SK-N-SH treated with all-trans-retinoic acid at 6 μM for 48 hours (cell line): ENCODE results near the gene TMPRSS6.

Experiments used
- ATAC-seq: fragments of 200-7000 bp; cut with Tn5 transposase; 3 replicates; pipeline ENCODE4 v1.9.1; 2020; ENCODE audit warnings: mild to moderate bottlenecking, moderate library complexity
- ARNTL ChIP-seq: fragments of 450-650 bp; formaldehyde crosslinking; IDR thresholded peaks from 2 replicates; pipeline ENCODE4 v1.5.0; 2020; ENCODE audit warnings: low read depth, mild to moderate bottlenecking, moderate library complexity, borderline replicate concordance
- BACH2 ChIP-seq: fragments of 250-450 bp; sonication (Bioruptor Pico); IDR thresholded peaks from 2 replicates; pipeline ENCODE4 v1.9.0; 2021; ENCODE audit warnings: mild to moderate bottlenecking, borderline replicate concordance
- CREB5 ChIP-seq: fragments of 250-450 bp; sonication (Bioruptor Pico); IDR thresholded peaks from 2 replicates; pipeline ENCODE4 v1.5.1; 2020; ENCODE audit warnings: low read depth, mild to moderate bottlenecking, moderate library complexity
- CSRNP3 ChIP-seq: fragments of 250-450 bp; sonication (Bioruptor Pico); IDR thresholded peaks from 2 replicates; pipeline ENCODE4 v1.5.1; 2021; ENCODE audit warnings: mild to moderate bottlenecking, moderate library complexity
- ESRRG ChIP-seq: fragments of 250-450 bp; sonication (Bioruptor Pico); IDR thresholded peaks from 2 replicates; pipeline ENCODE4 v1.6.1; 2021; ENCODE audit warnings: mild to moderate bottlenecking
- GLIS3 ChIP-seq: fragments of 250-450 bp; sonication (Bioruptor Pico); IDR thresholded peaks from 2 replicates; pipeline ENCODE4 v1.5.0; 2020; ENCODE audit warnings: mild to moderate bottlenecking, moderate library complexity
- ISL1 ChIP-seq: fragments of 250-450 bp; sonication (Bioruptor Pico); IDR thresholded peaks from 2 replicates; pipeline ENCODE4 v2.1.2; 2022; ENCODE audit warnings: mild to moderate bottlenecking, moderate library complexity
- OSR1 ChIP-seq: fragments of 250-450 bp; sonication (Bioruptor Pico); IDR thresholded peaks from 2 replicates; pipeline ENCODE4 v1.8.0; 2022; ENCODE audit warnings: moderate library complexity, mild to moderate bottlenecking, inconsistent platforms
- PATZ1 ChIP-seq: fragments of 250-450 bp; sonication (Bioruptor Pico); IDR thresholded peaks from 2 replicates; pipeline ENCODE4 v1.8.0; 2020; ENCODE audit warnings: mild to moderate bottlenecking, moderate library complexity, borderline replicate concordance
- PPARA ChIP-seq: fragments of 250-450 bp; sonication (Bioruptor Pico); IDR thresholded peaks from 2 replicates; pipeline ENCODE4 v1.5.0; 2020; ENCODE audit warnings: mild to moderate bottlenecking, borderline replicate concordance
- RARB ChIP-seq: fragments of 250-450 bp; sonication (Bioruptor Pico); IDR thresholded peaks from 2 replicates; pipeline ENCODE4 v1.8.0; 2021; ENCODE audit warnings: mild to moderate bottlenecking, moderate library complexity
- SNAI2 ChIP-seq: fragments of 250-450 bp; sonication (Bioruptor Pico); IDR thresholded peaks from 2 replicates; pipeline ENCODE4 v1.5.0; 2020; ENCODE audit warnings: mild to moderate bottlenecking, moderate library complexity
- TCF4 ChIP-seq: fragments of 250-450 bp; sonication (Bioruptor Pico); IDR thresholded peaks from 2 replicates; pipeline ENCODE4 v1.8.0; 2021; ENCODE audit warnings: mild to moderate bottlenecking, moderate library complexity, borderline replicate concordance
- TOX ChIP-seq: fragments of 250-450 bp; sonication (Bioruptor Pico); IDR thresholded peaks from 2 replicates; pipeline ENCODE4 v1.8.0; 2021; ENCODE audit warnings: mild to moderate bottlenecking, moderate library complexity, borderline replicate concordance
- TSHZ2 ChIP-seq: fragments of 250-450 bp; sonication (Bioruptor Pico); IDR thresholded peaks from 2 replicates; pipeline ENCODE4 v1.5.0; 2020; ENCODE audit warnings: mild to moderate bottlenecking, moderate library complexity
- ZC3H10 ChIP-seq: fragments of 250-450 bp; sonication (Bioruptor Pico); IDR thresholded peaks from 2 replicates; pipeline ENCODE4 v1.5.1; 2021; ENCODE audit warnings: mild to moderate bottlenecking, moderate library complexity
- ZFP3 ChIP-seq: fragments of 250-450 bp; sonication (Bioruptor Pico); IDR thresholded peaks from 2 replicates; pipeline ENCODE4 v1.5.0; 2020; ENCODE audit warnings: mild to moderate bottlenecking, moderate library complexity
- ZFP30 ChIP-seq: fragments of 450-650 bp; formaldehyde crosslinking; IDR thresholded peaks from 2 replicates; pipeline ENCODE4 v1.5.0; 2022; ENCODE audit warnings: mild to moderate bottlenecking, moderate library complexity
- ZNF565 ChIP-seq: fragments of 450-650 bp; formaldehyde crosslinking; conservative IDR thresholded peaks from 2 replicates; pipeline ENCODE4 v1.5.0; 2020; ENCODE audit warnings: low read depth, mild to moderate bottlenecking, moderate library complexity
- ZNF70 ChIP-seq: fragments of 450-650 bp; formaldehyde crosslinking; IDR thresholded peaks from 2 replicates; pipeline ENCODE4 v1.5.0; 2020; ENCODE audit warnings: mild to moderate bottlenecking, moderate library complexity
- ZNF8 ChIP-seq: fragments of 450-650 bp; formaldehyde crosslinking; IDR thresholded peaks from 2 replicates; pipeline ENCODE4 v1.5.0; 2020; ENCODE audit warnings: mild to moderate bottlenecking, moderate library complexity
- TF ChIP-seq, protein P1 (sequence below): fragments of 250-450 bp; sonication (Bioruptor Pico); IDR thresholded peaks from 2 replicates; pipeline ENCODE4 v1.8.0; 2021; ENCODE audit warnings: low read depth, mild to moderate bottlenecking, moderate library complexity, borderline replicate concordance

Gene TMPRSS6

DNA sequence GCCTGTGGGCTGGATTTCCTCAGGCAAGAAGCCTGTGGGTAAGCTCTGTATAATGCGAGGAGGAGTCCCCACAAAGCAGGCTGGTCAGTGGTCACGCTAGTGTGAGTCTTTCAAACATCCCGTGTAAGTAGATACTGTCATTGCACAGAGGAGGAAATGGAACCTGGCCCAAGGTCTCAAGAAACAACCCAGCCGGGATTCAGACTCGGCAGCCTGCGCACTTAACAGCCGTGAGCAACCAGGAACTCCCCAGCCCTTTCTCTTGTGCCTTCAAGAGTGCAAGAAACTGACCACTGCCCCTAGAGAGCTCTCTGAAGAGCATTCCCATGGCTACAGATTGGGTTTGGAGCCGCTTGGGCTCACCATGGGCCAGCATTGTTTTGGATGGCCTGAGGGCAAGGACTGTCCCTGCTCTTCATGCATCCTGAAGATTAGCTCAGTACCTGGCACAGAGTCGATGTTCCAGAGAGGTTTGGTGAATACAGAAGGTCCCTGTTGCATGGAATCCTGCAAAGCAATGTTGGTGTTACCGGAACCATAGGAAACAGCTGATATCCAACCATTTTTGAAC lies 83.9 kb downstream of the TMPRSS6 start:
- no peak for ATAC-seq
- TF ChIP-seq TCF4 (CRISPR knock-in tag) (no peak), OSR1 (no peak), TSHZ2 (no peak), CSRNP3 (CRISPR knock-in tag) (no peak)
- TF ChIP-seq, all 23 proteins: peak for 0

DNA sequence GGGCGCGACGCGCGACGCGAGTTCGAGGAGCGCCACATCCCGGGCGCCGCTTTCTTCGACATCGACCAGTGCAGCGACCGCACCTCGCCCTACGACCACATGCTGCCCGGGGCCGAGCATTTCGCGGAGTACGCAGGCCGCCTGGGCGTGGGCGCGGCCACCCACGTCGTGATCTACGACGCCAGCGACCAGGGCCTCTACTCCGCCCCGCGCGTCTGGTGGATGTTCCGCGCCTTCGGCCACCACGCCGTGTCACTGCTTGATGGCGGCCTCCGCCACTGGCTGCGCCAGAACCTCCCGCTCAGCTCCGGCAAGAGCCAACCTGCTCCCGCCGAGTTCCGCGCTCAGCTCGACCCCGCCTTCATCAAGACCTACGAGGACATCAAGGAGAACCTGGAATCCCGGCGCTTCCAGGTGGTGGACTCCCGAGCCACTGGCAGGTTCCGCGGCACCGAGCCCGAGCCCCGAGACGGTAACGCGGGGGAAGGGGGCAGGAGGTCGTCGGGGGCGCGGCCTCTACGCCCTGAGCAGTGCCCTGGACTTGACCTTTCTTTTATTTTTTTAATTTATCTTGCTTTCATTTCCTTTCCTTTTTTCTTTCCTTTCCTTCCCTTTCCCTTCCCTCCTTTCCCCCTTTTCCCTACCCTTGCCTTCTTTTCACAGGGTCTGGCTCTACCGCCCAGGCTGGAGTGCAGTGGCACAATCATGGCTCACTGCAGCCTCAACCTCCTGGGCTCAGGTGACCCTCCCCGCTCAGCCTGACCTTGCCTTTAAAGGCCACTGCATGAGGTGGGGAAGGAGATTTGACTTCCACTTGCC lies 85.0 kb downstream of the TMPRSS6 start:
- no peak for ATAC-seq
- no peak for TF ChIP-seq SNAI2 (CRISPR knock-in tag)
- TF ChIP-seq GLIS3 (CRISPR knock-in tag), result no peak
- TF ChIP-seq CREB5 (CRISPR knock-in tag), result no peak
- no peak for TF ChIP-seq PATZ1 (CRISPR knock-in tag)
- no peak for TF ChIP-seq ARNTL (CRISPR knock-in tag)
- TF ChIP-seq OSR1, result no peak
- no peak for TF ChIP-seq ISL1 (CRISPR knock-in tag)
- TF ChIP-seq PPARA, result no peak
- no peak for TF ChIP-seq ZFP3 (CRISPR knock-in tag)
- no peak for TF ChIP-seq ZNF70
- TF ChIP-seq BACH2, result no peak
- no peak for TF ChIP-seq ZNF8 (CRISPR knock-in tag)
- no peak for TF ChIP-seq ESRRG (CRISPR knock-in tag)

DNA sequence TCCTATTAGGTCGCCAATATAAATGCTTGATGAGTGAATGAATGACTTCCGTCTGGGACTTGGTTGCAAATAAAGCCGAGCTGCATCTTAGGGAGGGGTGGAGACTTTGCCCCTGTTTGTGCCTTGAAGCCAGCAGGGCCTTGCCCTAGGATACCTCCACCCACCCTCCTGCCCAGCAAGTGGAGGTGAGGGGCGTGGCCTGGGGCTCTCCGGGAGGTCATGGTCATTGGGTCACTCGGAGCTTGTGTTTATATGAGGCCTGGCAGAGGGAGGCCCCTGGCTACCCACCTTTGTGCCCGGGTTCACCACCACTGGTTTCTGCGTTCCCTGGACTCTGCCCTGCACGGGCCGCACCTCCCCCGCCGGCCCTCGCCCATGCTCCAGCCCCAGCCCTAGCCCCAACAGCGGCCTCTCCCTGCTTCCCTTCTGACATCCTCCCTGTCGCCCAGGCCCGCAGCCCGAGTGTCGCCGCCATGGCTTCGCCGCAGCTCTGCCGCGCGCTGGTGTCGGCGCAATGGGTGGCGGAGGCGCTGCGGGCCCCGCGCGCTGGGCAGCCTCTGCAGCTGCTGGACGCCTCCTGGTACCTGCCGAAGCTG lies 85.7 kb downstream of the TMPRSS6 start:
- TF ChIP-seq RARB (no peak), CREB5 (CRISPR knock-in tag) (no peak), TCF4 (CRISPR knock-in tag) (no peak), ZNF70 (no peak), ZNF565 (CRISPR knock-in tag) (no peak), ARNTL (CRISPR knock-in tag) (no peak), ISL1 (CRISPR knock-in tag) (no peak), OSR1 (no peak), ZC3H10 (CRISPR knock-in tag) (no peak), BACH2 (no peak), ZNF8 (CRISPR knock-in tag) (no peak), TSHZ2 (no peak), TOX (CRISPR knock-in tag) (no peak), ZFP30 (no peak)
- TF ChIP-seq, protein P1, sequence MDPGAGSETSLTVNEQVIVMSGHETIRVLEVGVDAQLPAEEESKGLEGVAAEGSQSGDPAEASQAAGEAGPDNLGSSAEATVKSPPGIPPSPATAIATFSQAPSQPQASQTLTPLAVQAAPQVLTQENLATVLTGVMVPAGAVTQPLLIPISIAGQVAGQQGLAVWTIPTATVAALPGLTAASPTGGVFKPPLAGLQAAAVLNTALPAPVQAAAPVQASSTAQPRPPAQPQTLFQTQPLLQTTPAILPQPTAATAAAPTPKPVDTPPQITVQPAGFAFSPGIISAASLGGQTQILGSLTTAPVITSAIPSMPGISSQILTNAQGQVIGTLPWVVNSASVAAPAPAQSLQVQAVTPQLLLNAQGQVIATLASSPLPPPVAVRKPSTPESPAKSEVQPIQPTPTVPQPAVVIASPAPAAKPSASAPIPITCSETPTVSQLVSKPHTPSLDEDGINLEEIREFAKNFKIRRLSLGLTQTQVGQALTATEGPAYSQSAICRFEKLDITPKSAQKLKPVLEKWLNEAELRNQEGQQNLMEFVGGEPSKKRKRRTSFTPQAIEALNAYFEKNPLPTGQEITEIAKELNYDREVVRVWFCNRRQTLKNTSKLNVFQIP (CRISPR knock-in tag), result no peak
- TF ChIP-seq, all 23 proteins: peak for 0
- no peak for ATAC-seq
